CD4-positive, alpha-beta T cell (primary cell): ENCODE measurements around the gene CYS1. TPM values are rescaled to one million over a fixed set of nuclear protein-coding genes. Genes with fewer than 3 reads are reported as not detected.
"Not testable (repeated sequence)": the region's sequence is repeated elsewhere in the genome, so short reads cannot be mapped to it uniquely, and the experiment has no call there.

ENCODE experiments used
- ATAC-seq: fragments of 200-7000 bp; cut with Tn5 transposase; one replicate; pipeline ENCODE4 v1.10.0; 2022; ENCODE audit warnings: mild to moderate bottlenecking; ENCODE audit not compliant: poor library complexity
- CTCF ChIA-PET: fragments of 350-600 bp; sonication (Branson Sonifier 250); formaldehyde crosslinking; loops from one replicate; lab custom pipeline; 2021; ENCODE audit warnings: antibody characterized with exemption, inconsistent platforms; lab: Charles Lee
- POLR2A ChIA-PET: fragments of 350-600 bp; sonication (Branson Sonifier 250); formaldehyde crosslinking; loops from one replicate; lab custom pipeline; 2021; ENCODE audit warnings: antibody characterized with exemption, inconsistent platforms; lab: Charles Lee
- DNase-seq, 14 experiments: peaks; one replicate each; pipeline ENCODE4 v3.0.0-alpha.2; 2013 to 2020; ENCODE audit warnings: mixed read lengths in 2 of 14
- H3K27ac ChIP-seq, 2 donors: one replicate each; pipeline versions ENCODE4 v1.5.1 to v1.7.0; 2013; ENCODE audit warnings: low read length in 2 of 2, low read depth in 1 of 2, mild to moderate bottlenecking in 1 of 2
- H3K27me3 ChIP-seq, 2 experiments: 1 replicate in 1 of 2; 2 replicates in 1 of 2; pipeline versions ENCODE4 v1.6.1 to v1.7.0; 2013; ENCODE audit warnings: low read length in 2 of 2, control low read depth in 1 of 2, mild to moderate bottlenecking in 1 of 2, moderate library complexity in 1 of 2; ENCODE audit not compliant: insufficient read depth in 2 of 2, control insufficient read depth in 1 of 2
- H3K36me3 ChIP-seq: one replicate; pipeline ENCODE4 v1.6.1; 2013; ENCODE audit warnings: low read length, control low read depth; ENCODE audit not compliant: insufficient read depth
- H3K4me1 ChIP-seq: one replicate; pipeline ENCODE4 v1.6.1; 2013; ENCODE audit warnings: low read length, control low read depth; ENCODE audit not compliant: insufficient read depth
- H3K4me3 ChIP-seq: one replicate; pipeline ENCODE4 v1.5.1; 2013; ENCODE audit warnings: mild to moderate bottlenecking, low read length, moderate library complexity
- H3K9me3 ChIP-seq, 2 experiments: 1 replicate in 1 of 2; 2 replicates in 1 of 2; pipeline versions ENCODE4 v1.6.1 to v1.7.0; 2013; ENCODE audit warnings: low read length in 2 of 2, mild to moderate bottlenecking in 2 of 2, control low read depth in 1 of 2, moderate library complexity in 1 of 2; ENCODE audit not compliant: control insufficient read depth in 1 of 2, insufficient read depth in 1 of 2
- H3K27ac Mint-ChIP-seq: one replicate; pipeline ENCODE4 v1.8.0; 2020; ENCODE audit warnings: mixed read lengths
- H3K27me3 Mint-ChIP-seq: one replicate; pipeline ENCODE4 v1.8.0; 2021; ENCODE audit warnings: mixed read lengths
- H3K36me3 Mint-ChIP-seq: one replicate; pipeline ENCODE4 v1.8.0; 2021; ENCODE audit warnings: low read depth, mixed read lengths
- H3K4me1 Mint-ChIP-seq: one replicate; pipeline ENCODE4 v1.8.0; 2021; ENCODE audit warnings: low read depth, mixed read lengths
- H3K4me3 Mint-ChIP-seq: one replicate; pipeline ENCODE4 v1.8.0; 2020; ENCODE audit warnings: mild to moderate bottlenecking, mixed read lengths
- H3K9me3 Mint-ChIP-seq: one replicate; pipeline ENCODE4 v1.8.0; 2020; ENCODE audit warnings: mixed read lengths
- CTCF ChIP-seq: fragments of 200-600 bp; IDR thresholded peaks from one replicate; pipeline ENCODE4 v1.8.0; 2022; ENCODE audit warnings: antibody characterized with exemption, mild to moderate bottlenecking
- intact Hi-C, 2 experiments: fragments of 100-400 bp; cut with DNase I in 1 of 2; cut with micrococcal nuclease in 1 of 2; formaldehyde crosslinking; loops; one replicate each; pipeline versions ENCODE4 v1.15.1 to v1.9.0; 2023 to 2025; cut with DNase I, micrococcal nuclease
- total RNA-seq, 174 experiments: library from RNA in 2 of 174; stranded (reverse) in 2 of 174; gene quantifications; one replicate each; pipeline ENCODE4 v1.2.3 and lab custom pipeline; 2021 to 2026

CYS1 gene
- total RNA-seq, 2 experiments from 2014 or later = not detected

- intact Hi-C loops = no loop called here
- Mint-ChIP-seq H3K36me3 (no peaks in the 10 kb centered on the region), H3K27ac (no peak overlapping the region), H3K27me3 (no peaks in the 10 kb centered on the region), H3K4me1 (no peaks in the 10 kb centered on the region), H3K9me3 (peaks cover 3% of the 10 kb centered on the region), H3K4me3 (no peak overlapping the region)
- no peak for TF ChIP-seq CTCF
- ATAC-seq (no peak), DNase-seq (no peak)
- ChIA-PET CTCF (interaction anchor here (0.7 kb wide), 1 partner anchor 96 kb away, joined by 4 read pairs; no protein-coding TSS in a partner anchor), POLR2A (no interaction called here)
- H3K27me3 ChIP-seq = no peaks in the 10 kb centered on the region
- no peak overlapping the region for H3K4me3 ChIP-seq
- H3K4me1 ChIP-seq = no peaks in the 10 kb centered on the region
- peaks cover 0 to 6% of the 10 kb centered on the region in 2 experiments for H3K9me3 ChIP-seq
- no peaks in the 10 kb centered on the region for H3K36me3 ChIP-seq
- no peak overlapping the region for H3K27ac ChIP-seq
Measured at GRCh38 chr2:10109311-10109710, 29.1 kb upstream of the CYS1 start.

- intact Hi-C loops, H3K4me3 ChIP-seq, ATAC-seq, H3K36me3 Mint-ChIP-seq, H3K4me3 Mint-ChIP-seq, H3K4me1 Mint-ChIP-seq, H3K27ac ChIP-seq, H3K9me3 ChIP-seq, POLR2A ChIA-PET, H3K4me1 ChIP-seq, H3K27ac Mint-ChIP-seq, H3K27me3 ChIP-seq, DNase-seq, H3K27me3 Mint-ChIP-seq, H3K9me3 Mint-ChIP-seq, CTCF ChIA-PET, H3K36me3 ChIP-seq: not testable (repeated sequence)
Measured at GRCh38 chr2:10104906-10105305, 24.7 kb upstream of the CYS1 start.

- intact Hi-C loops = no loop called here
- no peaks in the 10 kb centered on the region for H3K4me1 ChIP-seq
- H3K27me3 ChIP-seq = no peaks in the 10 kb centered on the region
- Mint-ChIP-seq H3K27ac (no peak overlapping the region), H3K36me3 (no peaks in the 10 kb centered on the region), H3K4me3 (no peak overlapping the region), H3K9me3 (peaks cover 3% of the 10 kb centered on the region), H3K27me3 (peaks cover 2% of the 10 kb centered on the region), H3K4me1 (no peaks in the 10 kb centered on the region)
- no peaks in the 10 kb centered on the region for H3K36me3 ChIP-seq
- TF ChIP-seq CTCF = no peak
- no peak overlapping the region for H3K27ac ChIP-seq
- ChIA-PET CTCF (interaction anchor here (0.5 kb wide), 1 partner anchor 55 kb away, joined by 3 read pairs; no protein-coding TSS in a partner anchor), POLR2A (no interaction called here)
- no peak for ATAC-seq
- no peak for DNase-seq
- peaks cover 0 to 6% of the 10 kb centered on the region in 2 experiments for H3K9me3 ChIP-seq
- no peak overlapping the region for H3K4me3 ChIP-seq
Measured at GRCh38 chr2:10103179-10103578, 23.0 kb upstream of the CYS1 start.

- no peaks in the 10 kb centered on the region for H3K36me3 Mint-ChIP-seq
- no peaks in the 10 kb centered on the region for H3K9me3 Mint-ChIP-seq
- DNase-seq (no peak), ATAC-seq (no peak)
- no peak overlapping the region for H3K4me3 Mint-ChIP-seq
- Histone ChIP-seq H3K27me3 (no peaks in the 10 kb centered on the region), H3K9me3 (peaks cover 0 to 4% of the 10 kb centered on the region in 2 experiments), H3K27ac (no peak overlapping the region), H3K4me3 (no peak overlapping the region), H3K4me1 (peaks cover 3% of the 10 kb centered on the region), H3K36me3 (no peaks in the 10 kb centered on the region)
- ChIA-PET POLR2A (no interaction called here), CTCF (interaction anchor here (2.1 kb wide), 1 partner anchor 29 kb away, joined by 6 read pairs; no protein-coding TSS in a partner anchor)
- H3K27ac Mint-ChIP-seq = no peak overlapping the region
- no peaks in the 10 kb centered on the region for H3K4me1 Mint-ChIP-seq
- peaks cover 15% of the 10 kb centered on the region for H3K27me3 Mint-ChIP-seq
- intact Hi-C loops = no loop called here
- TF ChIP-seq CTCF = no peak
Measured at GRCh38 chr2:10101491-10101890, 21.3 kb upstream of the CYS1 start.
